ENCODE measurements around the gene NSUN7. TPM values are rescaled to one million over a fixed set of nuclear protein-coding genes. Genes with fewer than 3 reads are reported as not detected.

NSUN7 gene
- total RNA-seq, 1 experiment from 2014 or later, result 7.7 TPM

DNA sequence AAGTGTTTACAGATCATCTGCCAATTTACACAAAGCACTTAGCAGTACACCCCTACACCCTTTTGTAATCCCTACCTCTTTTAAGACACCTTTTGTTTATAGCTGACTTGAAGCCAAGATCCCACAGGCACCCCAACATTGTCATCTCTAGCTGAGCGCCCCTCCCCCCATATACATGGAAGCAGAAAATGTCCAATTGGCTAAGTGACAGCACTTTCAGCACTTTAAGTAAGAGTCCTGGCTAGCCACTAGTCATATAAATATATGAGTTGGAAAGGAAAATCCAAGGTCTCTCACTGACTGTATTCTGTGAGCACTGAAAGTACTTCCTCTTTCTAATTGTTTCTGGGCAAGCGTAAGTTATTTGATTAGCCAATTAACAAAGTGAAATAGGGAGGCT, 108.2 kb downstream of the NSUN7 start:
- intact Hi-C loops (cut with micrococcal nuclease; ENCODE audit: unreplicated experiment), result no loop called here
- TF ChIP-seq CTCF (IDR thresholded peaks at IDR 0.05; ENCODE audit: unreplicated experiment), result no peak
- Mint-ChIP-seq H3K4me1 (ENCODE audit: low read depth, unreplicated experiment) (no peaks in the 10 kb centered on the region), H3K36me3 (ENCODE audit: insufficient read depth, unreplicated experiment) (peaks cover 6% of the 10 kb centered on the region), H3K27ac (ENCODE audit: unreplicated experiment) (no peak overlapping the region), H3K4me3 (ENCODE audit: low read depth, unreplicated experiment) (no peak overlapping the region), H3K9me3 (ENCODE audit: low read depth, unreplicated experiment) (no peaks in the 10 kb centered on the region), H3K27me3 (ENCODE audit: unreplicated experiment) (no peaks in the 10 kb centered on the region)
- no TSS peak for BruUV-seq (replicated peaks)
- no peak for DNase-seq
- CTCF ChIA-PET, result no interaction called here

- intact Hi-C loops (cut with micrococcal nuclease; ENCODE audit: unreplicated experiment), result no loop called here
- no peak for TF ChIP-seq CTCF (IDR thresholded peaks at IDR 0.05; ENCODE audit: unreplicated experiment)
- BruUV-seq (replicated peaks), result no TSS peak
- H3K4me1 Mint-ChIP-seq (ENCODE audit: low read depth, unreplicated experiment), result no peaks in the 10 kb centered on the region
- no peaks in the 10 kb centered on the region for H3K27me3 Mint-ChIP-seq (ENCODE audit: unreplicated experiment)
- H3K9me3 Mint-ChIP-seq (ENCODE audit: low read depth, unreplicated experiment), result no peaks in the 10 kb centered on the region
- peaks cover 6% of the 10 kb centered on the region for H3K36me3 Mint-ChIP-seq (ENCODE audit: insufficient read depth, unreplicated experiment)
- H3K4me3 Mint-ChIP-seq (ENCODE audit: low read depth, unreplicated experiment), result no peak overlapping the region
- H3K27ac Mint-ChIP-seq (ENCODE audit: unreplicated experiment), result no peak overlapping the region
- CTCF ChIA-PET, result no interaction called here
- no peak for DNase-seq
Measured at GRCh38 chr4:40858962-40859361, 109.2 kb downstream of the NSUN7 start.

Other genes with a start within 250 kb of the NSUN7 start
- 86.6 and 106 TPM in 2 replicates for gene RBM47, start 120.1 kb upstream of the NSUN7 start, total RNA-seq (2022)